Stimulated activated CD8-positive, alpha-beta memory T cell treated with anti-CD3 and anti-CD28 coated beads, Interleukin-15, amount 100 ng/mL, for 1 hour (primary cell): Measurements from ENCODE around the gene TMEM74B.

Experiments used
- DNase-seq: peaks from one replicate; pipeline ENCODE4 v3.0.0-alpha.2; 2020; ENCODE audit warnings: low read depth

The TMEM74B gene

DNA sequence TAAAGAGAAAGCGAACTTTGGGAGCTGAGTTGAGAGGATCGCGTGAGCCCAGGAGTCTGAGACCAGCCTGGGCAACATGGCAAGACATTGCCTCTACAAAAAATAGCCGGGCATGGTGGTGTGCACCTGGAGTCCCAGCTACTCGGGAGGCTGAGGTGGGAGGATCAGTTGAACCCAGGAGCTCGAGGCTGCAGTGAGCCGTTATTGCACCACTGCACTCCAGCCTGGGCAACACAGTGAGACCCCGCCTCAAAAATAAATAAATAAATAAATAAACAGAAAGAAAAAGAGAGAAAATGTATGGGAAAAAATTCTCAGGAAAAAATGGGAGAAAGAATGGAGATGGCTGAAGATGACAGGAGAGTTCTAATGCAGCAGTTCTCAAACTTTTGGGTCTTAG, 21.0 kb upstream of the TMEM74B start:
- no peak for DNase-seq

- DNase-seq, result no peak
Measured at GRCh38 chr20:1204576-1204975, 19.8 kb upstream of the TMEM74B start.

GRCh38 chr20:1204113-1204512, 19.3 kb upstream of the TMEM74B start:
- DNase-seq, result no peak

GRCh38 chr20:1203630-1204029, 18.8 kb upstream of the TMEM74B start:
- no peak for DNase-seq

GRCh38 chr20:1202762-1203504, 18.2 kb upstream of the TMEM74B start, which contains the start of gene C20orf202:
Gene C20orf202, plus strand, starts transcription at chr20:1203454. Its CDS starts 132 bp downstream, at chr20:1203586.
- no peak for DNase-seq

DNA sequence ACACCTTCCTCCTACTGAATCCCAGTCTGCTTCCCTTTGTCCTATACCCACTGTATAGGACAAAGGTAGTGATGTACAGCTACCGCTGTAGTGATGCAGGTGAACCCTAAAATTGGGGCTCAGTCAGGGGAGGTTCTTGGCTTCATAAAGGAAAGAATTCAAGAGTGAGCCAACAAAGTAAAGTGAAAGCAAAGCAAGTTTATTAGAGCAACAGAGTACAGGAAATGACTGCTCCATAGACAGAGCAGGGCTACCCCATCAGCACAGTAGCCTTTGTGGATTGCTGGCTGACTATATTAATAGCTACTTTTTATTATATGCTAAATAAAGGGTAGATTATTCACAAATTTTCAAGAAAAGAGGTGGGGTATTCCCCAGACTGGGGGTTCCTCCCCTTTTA, 15.2 kb upstream of the TMEM74B start:
- no peak for DNase-seq

DNA sequence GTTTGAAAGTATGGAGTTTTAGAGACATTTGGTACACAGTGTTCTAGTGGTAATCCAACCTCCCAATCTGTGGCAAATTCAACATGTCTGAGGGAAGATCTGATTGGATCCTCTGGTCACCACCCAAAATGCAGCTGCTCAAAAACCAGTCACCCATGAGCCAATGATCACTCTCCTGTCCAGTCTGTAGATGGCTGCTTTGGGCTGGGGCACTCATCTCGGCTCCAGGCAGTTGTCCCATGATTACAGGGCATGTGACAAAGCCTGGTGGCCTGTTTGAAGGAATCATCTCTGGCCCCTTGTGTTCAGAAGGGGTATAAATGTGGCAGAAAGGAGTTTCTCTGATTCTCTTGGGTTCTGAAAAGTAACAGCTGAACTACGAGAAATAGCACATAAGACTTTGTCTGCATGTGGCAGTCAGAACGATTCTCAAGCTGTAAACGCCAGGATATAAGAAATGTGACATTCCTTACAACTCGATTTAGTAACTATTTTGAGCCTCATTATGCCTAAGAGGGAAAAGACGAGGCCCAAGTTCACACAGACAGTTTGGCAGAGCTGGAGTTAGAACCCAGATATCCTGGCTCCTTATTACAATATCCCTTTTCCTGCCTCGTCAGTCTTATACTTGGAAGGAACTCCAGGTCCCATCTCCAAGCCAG, 14.6 kb upstream of the TMEM74B start:
- no peak for DNase-seq

GRCh38 chr20:1198751-1199150, 14.0 kb upstream of the TMEM74B start:
- DNase-seq, result no peak

GRCh38 chr20:1197801-1198200, 13.0 kb upstream of the TMEM74B start:
- no peak for DNase-seq

- DNase-seq, result no peak
Measured at GRCh38 chr20:1196634-1197033, 11.9 kb upstream of the TMEM74B start.

DNA sequence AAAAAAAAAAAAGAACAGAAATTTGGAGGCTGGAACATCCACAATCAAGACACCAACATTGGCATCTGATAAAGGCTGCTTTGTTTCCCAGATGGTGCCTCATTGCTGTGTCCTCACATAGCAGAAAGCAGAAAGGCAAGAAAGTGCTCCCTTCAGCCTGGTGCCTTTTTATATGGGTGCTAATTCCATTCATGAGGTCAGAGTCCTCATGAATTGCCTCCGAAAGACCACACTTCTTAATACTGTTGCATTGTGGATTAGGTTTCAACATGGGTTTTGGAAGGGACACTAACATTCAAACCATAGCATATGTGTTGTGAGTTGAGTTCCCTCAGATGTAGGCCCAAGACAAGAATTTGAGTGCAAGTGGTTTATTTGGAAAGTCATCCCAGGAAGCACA, 10.4 kb upstream of the TMEM74B start:
- no peak for DNase-seq

DNA sequence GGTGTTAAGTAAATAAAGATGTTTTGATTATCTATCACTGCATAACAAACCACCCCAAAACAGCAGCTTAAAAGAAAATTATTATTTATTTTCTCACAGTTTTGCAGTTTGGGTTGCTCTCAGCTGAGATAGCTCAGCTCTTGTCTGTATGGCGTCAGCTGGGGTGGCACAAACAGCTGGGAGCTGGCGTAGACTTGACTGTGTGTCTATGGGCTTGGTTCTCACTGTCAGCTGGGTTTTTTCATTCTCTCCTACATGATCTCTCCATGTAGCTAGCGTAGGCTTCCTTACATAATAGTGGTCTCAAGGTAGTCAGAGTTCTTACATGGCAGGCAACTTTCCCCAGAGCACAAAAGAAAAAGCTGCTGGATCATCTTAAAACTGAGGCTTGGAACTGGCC, 6.5 kb upstream of the TMEM74B start:
- no peak for DNase-seq

DNA sequence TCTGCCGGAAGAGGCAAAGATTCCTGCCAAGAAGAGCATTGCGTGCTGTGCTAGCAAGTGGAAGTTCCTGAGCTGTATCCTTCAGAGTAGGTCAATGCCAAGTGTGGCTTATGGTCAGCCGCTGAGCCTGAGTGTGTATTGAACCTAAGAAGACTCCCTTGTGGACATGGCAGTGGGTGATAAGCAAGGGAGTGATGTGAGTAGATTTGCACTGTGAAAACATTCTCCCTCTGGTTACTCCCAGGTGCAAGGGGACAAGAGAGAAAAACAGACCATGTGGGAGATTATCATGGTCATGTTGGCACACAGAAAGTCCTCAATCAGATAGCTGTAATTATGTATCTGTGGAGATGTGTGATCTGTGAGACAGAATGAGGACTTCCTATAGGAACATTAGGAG, 6.1 kb upstream of the TMEM74B start:
- no peak for DNase-seq

GRCh38 chr20:1189827-1190226, 5.0 kb upstream of the TMEM74B start:
- DNase-seq, result no peak

DNA sequence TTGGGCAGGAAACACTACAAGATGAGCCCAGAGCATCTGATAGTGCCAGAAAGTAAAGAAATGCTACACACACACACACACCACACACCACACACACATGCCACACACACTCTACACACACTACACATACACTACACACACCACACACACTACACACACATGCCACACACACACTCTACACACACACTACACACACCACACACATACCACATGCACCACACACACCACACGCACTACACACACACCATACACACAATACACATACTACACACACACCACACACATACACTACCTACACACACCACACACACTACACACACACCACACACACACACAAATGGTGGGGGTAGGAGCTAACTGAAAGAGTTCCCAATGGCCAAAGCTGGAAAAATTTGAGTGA, 3.6 kb upstream of the TMEM74B start:
- no peak for DNase-seq

GRCh38 chr20:1187605-1188171, 2.9 kb upstream of the TMEM74B start:
- no peak for DNase-seq

DNA sequence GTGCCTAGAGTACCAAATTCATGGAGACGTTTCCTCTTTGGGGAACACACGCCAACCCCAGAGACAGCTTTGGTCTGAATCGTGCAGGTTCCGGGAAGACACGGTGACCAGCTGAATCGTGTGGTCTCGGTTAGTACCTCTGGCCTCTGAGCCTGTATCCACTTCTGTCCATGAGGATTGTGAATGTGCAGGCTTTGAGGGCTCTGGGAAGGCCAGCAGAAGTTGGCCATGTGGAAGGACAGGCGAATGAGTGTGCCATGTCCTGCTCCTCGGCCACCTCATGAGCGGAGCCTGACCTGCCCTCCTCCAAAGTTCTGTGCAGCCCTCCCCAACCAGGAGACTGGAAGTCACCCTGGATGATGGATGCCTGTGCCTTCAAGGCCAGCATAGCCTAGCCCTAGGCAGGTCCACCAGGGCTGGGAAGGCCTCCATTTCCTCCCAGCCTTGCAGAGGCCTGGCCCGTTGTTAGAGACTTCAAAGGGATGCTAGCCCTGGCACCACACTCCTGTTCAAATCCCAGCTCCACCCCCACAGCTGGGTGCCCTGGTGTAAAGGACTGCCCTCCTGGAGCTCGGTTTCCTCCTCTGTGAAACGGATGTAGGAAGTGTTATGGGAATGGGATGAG, 1.7 kb upstream of the TMEM74B start:
- DNase-seq, result no peak

- no peak for DNase-seq
Measured at GRCh38 chr20:1185790-1186334, 1.1 kb upstream of the TMEM74B start.

DNA sequence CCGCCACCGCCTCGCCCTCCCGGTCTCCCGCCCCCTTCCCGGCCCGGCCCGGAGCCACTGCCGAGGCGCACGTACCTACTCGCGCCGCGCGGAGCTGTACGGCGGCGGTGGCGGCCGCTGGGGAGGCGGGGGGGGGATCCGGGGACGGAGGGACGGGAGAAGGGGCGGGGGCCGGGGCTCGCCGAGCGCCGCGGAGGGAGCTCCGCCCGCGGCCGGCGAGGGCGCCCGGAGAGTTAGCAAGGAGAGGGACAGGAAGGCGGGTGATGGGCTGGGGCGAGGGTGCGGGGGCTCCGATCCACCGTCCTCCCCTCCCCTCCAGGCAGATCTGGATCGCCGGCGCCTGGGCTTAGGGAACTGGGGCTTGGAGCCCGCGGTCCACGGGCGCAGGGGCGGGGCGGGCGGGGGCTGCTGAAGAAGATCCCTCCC, 548 bp upstream of the TMEM74B start:
- no peak for DNase-seq

DNA sequence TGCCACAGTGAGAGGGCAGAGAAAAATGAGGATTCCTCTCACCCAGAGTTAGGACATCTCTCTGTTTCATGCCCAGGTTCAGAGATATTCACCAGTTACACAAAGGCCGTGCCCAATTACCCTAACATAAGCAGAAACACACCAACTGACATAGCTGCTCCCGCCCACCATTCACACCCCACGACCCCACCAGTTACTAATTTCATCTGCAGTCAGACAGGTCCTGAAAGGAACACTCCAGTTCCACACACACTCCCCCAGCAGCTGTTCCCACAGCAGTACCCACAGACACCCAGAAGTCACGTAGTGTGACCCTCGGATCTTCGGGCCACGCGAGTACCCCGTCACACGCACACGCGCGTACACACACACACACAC, 532 bp downstream of the TMEM74B start:
- no peak for DNase-seq

DNA sequence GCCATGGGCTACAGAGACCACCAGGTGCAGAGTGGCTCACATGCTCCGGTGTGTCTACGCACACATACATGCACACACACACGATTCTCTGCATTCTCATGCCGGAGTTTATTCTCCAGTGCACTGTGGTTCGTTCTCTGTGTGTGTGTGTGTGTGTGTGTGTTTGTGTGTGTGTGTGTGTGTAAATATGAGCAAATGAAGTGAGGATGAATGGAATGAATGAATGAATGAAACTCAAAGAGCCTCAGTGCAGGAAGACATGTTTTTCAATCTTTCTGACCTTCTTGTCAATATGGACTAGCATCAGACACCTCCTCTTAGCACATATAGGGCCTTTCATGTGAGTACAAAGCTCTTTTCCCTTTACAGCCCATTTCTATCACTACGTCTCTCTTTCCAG, 1.6 kb downstream of the TMEM74B start:
- no peak for DNase-seq

DNA sequence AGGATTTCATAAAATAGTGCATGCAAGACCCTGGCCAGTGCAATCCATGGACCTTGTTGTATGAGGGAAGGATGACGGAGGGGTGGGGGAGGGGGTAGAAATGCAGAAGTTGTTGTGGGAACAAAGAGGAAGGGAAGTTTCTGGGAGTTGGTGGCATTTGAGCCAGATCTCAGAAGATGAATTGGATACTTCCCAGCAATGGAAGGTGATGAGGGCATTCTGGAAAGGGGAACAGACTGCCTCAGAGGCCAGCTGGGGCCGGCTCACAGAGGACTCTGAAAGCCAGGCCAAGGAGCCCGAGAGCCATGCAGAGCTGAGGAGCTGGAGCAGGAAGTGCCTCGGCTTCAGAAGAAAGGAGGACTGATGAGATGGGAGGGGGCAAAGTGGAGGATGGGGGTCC, 2.7 kb downstream of the TMEM74B start:
- DNase-seq, result no peak

- no peak for DNase-seq
Measured at GRCh38 chr20:1180949-1181348, 3.8 kb downstream of the TMEM74B start.
